BLaER1 (cell line): ENCODE measurements around the gene SMARCA4.
"Not testable (repeated sequence)": the region's sequence is repeated elsewhere in the genome, so short reads cannot be mapped to it uniquely, and the experiment has no call there.

Experiments
- H3K27ac ChIP-seq: shearing (Covaris generic); formaldehyde crosslinking; 2 replicates; pipeline ENCODE4 v1.8.1; 2022
- H3K27me3 ChIP-seq: shearing (Covaris generic); formaldehyde crosslinking; 2 replicates; pipeline ENCODE4 v1.8.1; 2022
- H3K36me3 ChIP-seq: shearing (Covaris generic); formaldehyde crosslinking; 2 replicates; pipeline ENCODE4 v1.8.1; 2022
- H3K4me1 ChIP-seq: shearing (Covaris generic); formaldehyde crosslinking; 2 replicates; pipeline ENCODE4 v1.8.1; 2022
- H3K4me2 ChIP-seq: shearing (Covaris generic); formaldehyde crosslinking; 2 replicates; pipeline ENCODE4 v1.8.1; 2022
- H3K4me3 ChIP-seq: shearing (Covaris generic); formaldehyde crosslinking; 2 replicates; pipeline ENCODE4 v1.8.1; 2022
- H3K9ac ChIP-seq: shearing (Covaris generic); formaldehyde crosslinking; 2 replicates; pipeline ENCODE4 v1.8.1; 2022
- H3K9me3 ChIP-seq: shearing (Covaris generic); formaldehyde crosslinking; 2 replicates; pipeline ENCODE4 v1.8.1; 2022
- H4K20me1 ChIP-seq: shearing (Covaris generic); formaldehyde crosslinking; 2 replicates; pipeline ENCODE4 v1.8.1; 2022
- Cebpa-rat ChIP-seq: shearing (Covaris generic); IDR thresholded peaks from 2 replicates; pipeline ENCODE4 v1.8.1; 2022

SMARCA4 gene

DNA sequence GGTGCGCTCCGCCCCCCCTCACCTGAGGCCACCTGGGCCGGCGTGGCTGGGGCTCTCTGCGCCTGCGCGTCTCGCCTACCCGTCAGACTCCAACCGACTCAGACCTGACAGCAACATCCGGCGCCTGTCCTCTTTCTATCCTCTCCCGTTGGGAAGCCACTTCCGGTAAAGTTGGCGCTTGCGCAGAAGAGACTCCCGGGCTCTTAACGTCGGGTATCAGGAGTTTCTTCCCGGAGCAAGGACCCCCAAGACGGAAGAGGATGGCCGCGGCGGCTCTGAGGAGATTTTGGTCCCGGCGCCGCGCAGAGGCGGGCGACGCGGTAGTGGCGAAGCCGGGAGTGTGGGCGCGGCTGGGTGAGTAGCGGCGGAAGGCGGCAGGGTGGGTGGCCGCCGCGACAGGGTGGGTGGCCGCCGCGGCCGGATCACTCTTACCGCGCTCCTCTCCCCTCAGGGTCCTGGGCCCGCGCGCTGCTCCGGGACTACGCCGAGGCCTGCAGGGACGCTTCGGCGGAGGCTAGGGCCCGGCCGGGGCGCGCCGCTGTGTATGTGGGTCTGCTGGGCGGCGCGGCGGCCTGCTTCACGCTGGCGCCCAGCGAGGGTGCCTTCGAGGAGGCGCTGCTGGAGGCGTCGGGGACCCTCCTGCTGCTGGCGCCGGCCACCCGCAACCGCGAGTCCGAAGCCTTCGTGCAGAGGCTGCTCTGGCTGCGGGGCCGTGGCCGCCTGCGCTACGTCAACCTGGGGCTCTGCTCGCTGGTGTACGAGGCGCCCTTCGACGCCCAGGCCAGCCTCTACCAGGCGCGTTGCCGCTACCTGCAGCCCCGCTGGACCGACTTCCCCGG lies 32.0 kb upstream of the SMARCA4 start, which contains the start of the genes TIMM29 and YIPF2:
TSS of gene TIMM29 (plus strand) at position 249 of the 839 bp plus-strand sequence. CDS start at position 261, 12 bp downstream.
TSS of gene YIPF2 (minus strand) at position 77 of the 839 bp plus-strand sequence. CDS start 229 bp downstream, outside the sequence.
- H3K9me3 ChIP-seq, result no peaks in the 10 kb centered on the region
- peaks cover 51% of the 10 kb centered on the region for H3K36me3 ChIP-seq
- H3K4me3 ChIP-seq, result peak within 1 kb of the TSS; percentile 100
- no peak for TF ChIP-seq Cebpa-rat
- peaks cover 26% of the 10 kb centered on the region for H3K4me1 ChIP-seq
- no peaks in the 10 kb centered on the region for H3K27me3 ChIP-seq
- peak within 1 kb of the TSS; percentile 100 for H3K4me2 ChIP-seq
- peak within 1 kb of the TSS; percentile 90 for H3K27ac ChIP-seq
- H4K20me1 ChIP-seq, result peaks cover 55% of the 10 kb centered on the region
- peak within 1 kb of the TSS; percentile 94 for H3K9ac ChIP-seq

DNA sequence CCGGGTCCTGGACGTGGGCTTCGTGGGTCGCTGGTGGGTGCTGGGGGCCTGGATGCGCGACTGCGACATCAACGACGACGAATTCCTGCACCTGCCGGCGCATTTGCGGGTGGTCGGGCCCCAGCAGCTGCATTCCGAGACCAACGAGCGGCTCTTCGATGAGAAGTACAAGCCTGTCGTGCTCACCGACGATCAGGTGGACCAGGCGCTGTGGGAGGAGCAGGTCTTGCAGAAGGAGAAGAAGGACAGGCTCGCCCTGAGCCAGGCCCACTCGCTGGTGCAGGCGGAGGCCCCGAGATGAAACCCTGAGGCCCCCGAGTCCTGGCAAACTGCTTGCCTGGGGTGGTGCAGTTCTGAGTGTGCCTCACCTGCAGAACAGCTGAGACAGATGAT lies 31.4 kb upstream of the SMARCA4 start:
- no peak for TF ChIP-seq Cebpa-rat
- H3K9ac ChIP-seq, result peak overlapping the region; percentile 94
- peaks cover 26% of the 10 kb centered on the region for H3K4me1 ChIP-seq
- peak overlapping the region; percentile 100 for H3K4me2 ChIP-seq
- H3K36me3 ChIP-seq, result peaks cover 46% of the 10 kb centered on the region
- H3K4me3 ChIP-seq, result peak overlapping the region; percentile 100
- H3K27me3 ChIP-seq, result no peaks in the 10 kb centered on the region
- H4K20me1 ChIP-seq, result peaks cover 49% of the 10 kb centered on the region
- H3K27ac ChIP-seq, result peak overlapping the region; percentile 90
- no peaks in the 10 kb centered on the region for H3K9me3 ChIP-seq

DNA sequence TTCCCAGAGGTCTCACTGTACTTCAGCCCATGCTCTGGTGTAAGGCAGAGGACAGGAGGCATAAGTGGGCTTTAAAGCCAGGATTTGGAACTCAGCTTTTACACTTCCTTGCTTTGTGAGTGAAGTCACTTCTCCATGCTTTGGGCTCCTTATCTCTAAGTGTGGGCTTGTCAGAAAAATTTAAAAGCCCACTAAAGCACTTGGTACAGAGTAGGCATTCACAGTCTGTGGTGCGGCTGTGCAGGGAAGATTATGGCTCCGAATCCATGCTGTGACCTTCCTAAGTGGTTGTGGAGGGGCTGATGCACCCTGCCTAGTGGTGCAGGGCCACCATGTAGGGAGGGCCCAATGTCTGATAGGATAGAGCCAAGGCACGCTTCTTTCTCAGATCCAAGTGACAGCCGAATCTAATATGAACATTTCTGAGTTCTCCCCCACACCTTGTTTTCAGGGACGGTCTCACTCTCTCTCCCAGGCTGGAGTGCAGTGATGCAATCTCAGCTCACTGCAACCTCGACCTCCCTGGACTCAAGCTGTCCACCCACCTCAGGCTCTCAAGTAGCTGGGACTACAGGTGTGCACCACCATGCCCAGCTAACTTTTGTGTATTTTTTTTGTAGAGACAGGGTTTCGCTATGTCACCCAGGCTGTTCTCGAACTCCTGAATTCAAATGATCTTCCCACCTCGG lies 25.3 kb upstream of the SMARCA4 start:
- H3K4me1 ChIP-seq, result peaks cover 22% of the 10 kb centered on the region
- H3K27me3 ChIP-seq, result no peaks in the 10 kb centered on the region
- no peaks in the 10 kb centered on the region for H3K9me3 ChIP-seq
- H4K20me1 ChIP-seq, result peaks cover 41% of the 10 kb centered on the region
- H3K27ac ChIP-seq, result no peak overlapping the region
- peaks cover 38% of the 10 kb centered on the region for H3K36me3 ChIP-seq
- no peak for TF ChIP-seq Cebpa-rat
- 0 out of 2 replicates have a peak overlapping the region, but pooled peaks have one; percentile 22 for H3K9ac ChIP-seq
- no peak overlapping the region for H3K4me3 ChIP-seq
- H3K4me2 ChIP-seq, result no peak overlapping the region

DNA sequence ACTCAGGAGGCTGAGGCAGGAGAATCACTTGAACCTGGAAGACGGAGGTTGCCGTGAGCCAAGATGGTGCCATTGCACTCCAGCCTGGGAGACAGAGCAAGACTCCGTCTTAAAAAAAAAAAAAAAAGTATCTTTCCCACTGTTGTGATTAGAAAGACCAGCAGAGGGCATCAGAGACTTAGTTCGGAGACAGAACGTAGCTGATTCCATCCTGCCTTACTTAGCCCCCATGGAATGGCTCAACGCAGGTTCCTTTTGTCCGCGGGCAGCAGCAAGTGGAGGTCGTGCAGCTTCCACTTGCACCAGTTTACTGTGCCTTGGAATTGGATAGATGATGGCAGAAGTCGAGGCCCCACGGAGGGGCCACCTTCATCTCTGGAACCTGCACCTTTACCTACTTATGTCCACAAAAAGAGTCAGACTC lies 24.2 kb upstream of the SMARCA4 start:
- Histone ChIP-seq H3K27ac (no peak overlapping the region), H4K20me1 (peaks cover 32% of the 10 kb centered on the region), H3K4me3 (no peak overlapping the region), H3K27me3 (no peaks in the 10 kb centered on the region), H3K9me3 (no peaks in the 10 kb centered on the region), H3K4me2 (0 out of 2 replicates have a peak overlapping the region, but pooled peaks have one; percentile 28), H3K36me3 (peaks cover 29% of the 10 kb centered on the region), H3K4me1 (peaks cover 32% of the 10 kb centered on the region), H3K9ac (no peak overlapping the region)
- TF ChIP-seq Cebpa-rat, result no peak

GRCh38 chr19:10941649-10942048 lies 19.2 kb upstream of the SMARCA4 start:
- H3K27me3 ChIP-seq, H4K20me1 ChIP-seq, H3K36me3 ChIP-seq, H3K9me3 ChIP-seq, H3K4me3 ChIP-seq, H3K27ac ChIP-seq, H3K9ac ChIP-seq: not testable (repeated sequence)
- Histone ChIP-seq H3K4me2 (peak overlapping the region; percentile 34), H3K4me1 (peaks cover 61% of the 10 kb centered on the region)

DNA sequence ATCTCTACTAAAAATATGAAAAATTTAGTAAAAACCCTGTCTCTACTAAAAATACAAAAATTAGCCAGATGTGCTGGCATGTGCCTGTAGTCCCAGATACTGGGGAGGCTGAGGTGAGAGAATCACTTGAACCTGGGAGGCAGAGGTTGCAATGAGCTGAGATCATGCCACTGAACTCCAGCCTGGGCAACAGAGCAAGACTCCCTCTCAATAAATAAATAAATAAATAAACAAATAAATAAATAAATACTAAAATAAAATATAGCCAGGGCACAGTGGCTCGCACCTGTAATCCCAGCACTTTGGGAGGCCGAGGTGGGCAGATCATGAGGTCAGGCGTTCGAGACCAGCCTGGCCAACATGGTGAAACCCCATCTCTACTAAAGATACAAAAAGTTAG lies 17.4 kb upstream of the SMARCA4 start:
- H3K27ac ChIP-seq, H3K36me3 ChIP-seq: not testable (repeated sequence)

GRCh38 chr19:10945264-10945663 lies 15.6 kb upstream of the SMARCA4 start:
- H3K9ac ChIP-seq, result no peak overlapping the region
- no peak overlapping the region for H3K27ac ChIP-seq
- no peak for TF ChIP-seq Cebpa-rat
- no peaks in the 10 kb centered on the region for H3K9me3 ChIP-seq
- 0 out of 2 replicates have a peak overlapping the region, but pooled peaks have one; percentile 9 for H3K4me2 ChIP-seq
- no peak overlapping the region for H3K4me3 ChIP-seq
- no peaks in the 10 kb centered on the region for H3K27me3 ChIP-seq
- no peaks in the 10 kb centered on the region for H4K20me1 ChIP-seq
- no peaks in the 10 kb centered on the region for H3K36me3 ChIP-seq
- peaks cover 51% of the 10 kb centered on the region for H3K4me1 ChIP-seq

More for the DNA sequence above, 17.4 kb upstream of the SMARCA4 start:
- not testable (repeated sequence) for H3K9ac ChIP-seq, H3K4me3 ChIP-seq, H3K27me3 ChIP-seq, H4K20me1 ChIP-seq, H3K4me2 ChIP-seq, H3K9me3 ChIP-seq
- peaks cover 64% of the 10 kb centered on the region for H3K4me1 ChIP-seq

DNA sequence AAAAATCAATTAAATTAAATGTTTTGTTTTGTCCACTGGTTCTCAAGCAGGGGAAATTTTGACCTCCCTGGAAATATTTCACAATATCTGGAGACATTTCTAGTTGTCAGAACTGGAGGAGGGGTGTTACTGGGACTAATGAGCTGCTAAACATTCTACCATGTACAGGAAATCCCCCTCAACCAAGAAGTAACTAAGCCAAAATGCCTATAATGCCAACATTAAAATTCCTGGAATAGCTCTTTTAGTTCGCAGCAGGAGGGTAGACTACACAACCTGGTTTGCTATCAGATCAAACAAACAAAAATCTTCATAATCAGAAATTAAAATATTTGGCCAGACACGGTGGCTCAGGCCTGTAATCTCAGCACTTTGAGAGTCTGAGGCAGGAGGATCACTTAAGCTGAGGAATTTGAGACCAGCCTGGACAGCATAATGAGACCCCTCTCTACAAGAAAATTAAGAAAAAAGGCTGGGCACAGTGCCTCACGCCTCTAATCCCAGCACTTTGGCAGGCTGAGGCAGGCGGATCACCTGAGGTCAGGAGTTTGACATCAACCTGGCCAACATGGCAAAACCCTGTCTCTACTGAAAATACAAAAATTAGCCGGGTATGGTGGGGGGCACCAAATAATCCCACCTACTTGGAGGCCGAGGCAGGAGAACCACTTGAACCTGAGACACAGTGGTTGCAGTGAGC lies 13.7 kb upstream of the SMARCA4 start:
- Histone ChIP-seq H3K36me3 (no peaks in the 10 kb centered on the region), H3K27me3 (no peaks in the 10 kb centered on the region), H3K9me3 (no peaks in the 10 kb centered on the region), H3K9ac (no peak overlapping the region), H3K4me3 (no peak overlapping the region), H3K27ac (no peak overlapping the region), H4K20me1 (no peaks in the 10 kb centered on the region), H3K4me1 (peaks cover 42% of the 10 kb centered on the region), H3K4me2 (no peak overlapping the region)
- no peak for TF ChIP-seq Cebpa-rat

- no peak overlapping the region for H3K27ac ChIP-seq
- TF ChIP-seq Cebpa-rat, result no peak
These were observed 8.0 kb upstream of the SMARCA4 start for GRCh38 chr19:10952809-10953208.

GRCh38 chr19:10959277-10959968 lies 1.4 kb upstream of the SMARCA4 start:
- H3K27me3 ChIP-seq, H3K36me3 ChIP-seq, H3K9me3 ChIP-seq: not testable (repeated sequence)
- H3K4me2 ChIP-seq, result peak overlapping the region; percentile 91
- peak overlapping the region; percentile 99 for H3K27ac ChIP-seq
- peak overlapping the region; percentile 100 for H3K9ac ChIP-seq
- peaks cover 39% of the 10 kb centered on the region for H3K4me1 ChIP-seq
- H4K20me1 ChIP-seq, result peaks cover 23% of the 10 kb centered on the region
- H3K4me3 ChIP-seq, result peak overlapping the region; percentile 98

More at GRCh38 chr19:10952809-10953208, 8.0 kb upstream of the SMARCA4 start:
- Histone ChIP-seq H4K20me1 (no peaks in the 10 kb centered on the region), H3K9ac (no peak overlapping the region), H3K27me3 (no peaks in the 10 kb centered on the region), H3K9me3 (no peaks in the 10 kb centered on the region), H3K4me3 (no peak overlapping the region), H3K4me1 (peaks cover 32% of the 10 kb centered on the region), H3K4me2 (no peak overlapping the region), H3K36me3 (no peaks in the 10 kb centered on the region)
